Prostate gland (tissue), 2 donors: ENCODE results near the gene SUN5.

Source experiments
- POLR2AphosphoS5 ChIP-seq: sonication (generic); formaldehyde crosslinking; IDR thresholded peaks from one replicate; pipeline ENCODE4 v1.6.1; 2017; ENCODE audit warnings: antibody characterized with exemption
- TF ChIP-seq, protein P1 (sequence below), 4 experiments: fragments of 200-600 bp in 2 of 4; fragments of 450-650 bp in 2 of 4; sonication (generic) in 2 of 4; IDR thresholded peaks; 1 replicate in 3 of 4; 2 replicates in 1 of 4; pipeline ENCODE4 v1.5.1; 2016 to 2019; ENCODE audit warnings: antibody characterized with exemption in 4 of 4, mild to moderate bottlenecking in 2 of 4, moderate library complexity in 2 of 4

DNA sequence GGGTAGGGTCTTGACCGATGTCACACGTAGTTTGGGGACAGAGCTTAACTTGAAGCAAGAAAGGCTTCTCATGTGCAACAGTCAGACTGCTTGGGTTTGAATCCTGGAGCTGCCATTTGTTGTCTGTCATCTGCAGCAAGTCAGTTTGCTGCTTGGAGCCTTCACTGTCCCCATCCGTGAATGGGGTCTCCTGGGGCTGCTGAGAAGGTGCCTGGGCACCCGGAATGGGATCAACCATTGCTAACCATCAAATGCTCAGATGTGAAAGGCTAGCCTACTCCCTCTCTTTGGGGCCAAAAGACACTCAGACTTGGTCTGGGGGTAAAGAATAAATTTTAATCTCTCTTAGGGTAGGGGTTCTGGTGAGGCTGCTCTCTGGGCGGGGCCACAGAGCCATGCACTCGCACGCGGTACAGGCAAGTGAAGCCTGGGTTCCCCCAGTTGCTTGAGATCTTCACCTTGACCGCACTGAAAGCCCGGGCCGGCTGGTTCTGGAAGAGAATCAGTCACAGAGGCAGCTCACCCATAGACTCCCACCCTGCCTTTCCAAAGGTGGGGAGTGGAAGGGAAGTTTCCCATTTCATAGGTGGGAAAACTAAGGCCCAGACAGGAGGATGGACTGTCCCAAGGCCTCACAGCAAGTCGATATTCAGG is 20.6 kb downstream of the SUN5 start:
- TF ChIP-seq POLR2AphosphoS5 = no peak
- TF ChIP-seq, protein P1, sequence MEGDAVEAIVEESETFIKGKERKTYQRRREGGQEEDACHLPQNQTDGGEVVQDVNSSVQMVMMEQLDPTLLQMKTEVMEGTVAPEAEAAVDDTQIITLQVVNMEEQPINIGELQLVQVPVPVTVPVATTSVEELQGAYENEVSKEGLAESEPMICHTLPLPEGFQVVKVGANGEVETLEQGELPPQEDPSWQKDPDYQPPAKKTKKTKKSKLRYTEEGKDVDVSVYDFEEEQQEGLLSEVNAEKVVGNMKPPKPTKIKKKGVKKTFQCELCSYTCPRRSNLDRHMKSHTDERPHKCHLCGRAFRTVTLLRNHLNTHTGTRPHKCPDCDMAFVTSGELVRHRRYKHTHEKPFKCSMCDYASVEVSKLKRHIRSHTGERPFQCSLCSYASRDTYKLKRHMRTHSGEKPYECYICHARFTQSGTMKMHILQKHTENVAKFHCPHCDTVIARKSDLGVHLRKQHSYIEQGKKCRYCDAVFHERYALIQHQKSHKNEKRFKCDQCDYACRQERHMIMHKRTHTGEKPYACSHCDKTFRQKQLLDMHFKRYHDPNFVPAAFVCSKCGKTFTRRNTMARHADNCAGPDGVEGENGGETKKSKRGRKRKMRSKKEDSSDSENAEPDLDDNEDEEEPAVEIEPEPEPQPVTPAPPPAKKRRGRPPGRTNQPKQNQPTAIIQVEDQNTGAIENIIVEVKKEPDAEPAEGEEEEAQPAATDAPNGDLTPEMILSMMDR (IDR thresholded peaks at IDR 0.05) = no peak
